ENCODE measurements around the gene CDH11.

Gene CDH11

GRCh38 chr16:64973171-64973570 lies 148.7 kb downstream of the CDH11 start:
- no peak for DNase-seq

- no peak for DNase-seq
These were observed 150.7 kb downstream of the CDH11 start for GRCh38 chr16:64971171-64971570.

GRCh38 chr16:64969221-64969620 lies 152.6 kb downstream of the CDH11 start:
- DNase-seq = no peak

GRCh38 chr16:64968539-64968938 lies 153.3 kb downstream of the CDH11 start:
- no peak for DNase-seq

- no peak for DNase-seq
These were observed 157.7 kb downstream of the CDH11 start for GRCh38 chr16:64964126-64964540.

GRCh38 chr16:64962786-64963185 lies 159.1 kb downstream of the CDH11 start:
- DNase-seq = no peak

GRCh38 chr16:64957246-64957645 lies 164.6 kb downstream of the CDH11 start:
- DNase-seq = no peak

- no peak for DNase-seq
These were observed 169.7 kb downstream of the CDH11 start for GRCh38 chr16:64952177-64952576.

- DNase-seq = no peak
These were observed 170.7 kb downstream of the CDH11 start for GRCh38 chr16:64951193-64951592.

GRCh38 chr16:64950731-64951130 lies 171.1 kb downstream of the CDH11 start:
- DNase-seq = no peak

- no peak for DNase-seq
These were observed 171.6 kb downstream of the CDH11 start for GRCh38 chr16:64950262-64950661.

GRCh38 chr16:64948056-64948455 lies 173.8 kb downstream of the CDH11 start:
- no peak for DNase-seq

- no peak for DNase-seq
These were observed 174.2 kb downstream of the CDH11 start for GRCh38 chr16:64947651-64948050.

GRCh38 chr16:64933885-64934284 lies 188.0 kb downstream of the CDH11 start:
- no peak for DNase-seq

GRCh38 chr16:64926476-64926875 lies 195.4 kb downstream of the CDH11 start:
- DNase-seq = no peak

- DNase-seq = no peak
These were observed 196.7 kb downstream of the CDH11 start for GRCh38 chr16:64925166-64925565.

GRCh38 chr16:64924086-64924485 lies 197.8 kb downstream of the CDH11 start:
- DNase-seq = no peak

- DNase-seq = no peak
These were observed 201.8 kb downstream of the CDH11 start for GRCh38 chr16:64919929-64920607.

GRCh38 chr16:64919141-64919540 lies 202.7 kb downstream of the CDH11 start:
- no peak for DNase-seq

GRCh38 chr16:64916051-64916450 lies 205.8 kb downstream of the CDH11 start:
- DNase-seq = no peak

GRCh38 chr16:64910356-64910755 lies 211.5 kb downstream of the CDH11 start:
- DNase-seq = peak; percentile 87

- no peak for DNase-seq
These were observed 214.0 kb downstream of the CDH11 start for GRCh38 chr16:64907844-64908243.

- no peak for DNase-seq
These were observed 218.1 kb downstream of the CDH11 start for GRCh38 chr16:64903770-64904169.

- no peak for DNase-seq
These were observed 221.3 kb downstream of the CDH11 start for GRCh38 chr16:64900517-64900916.

- no peak for DNase-seq
These were observed 221.8 kb downstream of the CDH11 start for GRCh38 chr16:64900019-64900418.
